NCI-H82 (cell line): ENCODE results near the gene SHH.

Source experiments
- DNase-seq: peaks from one replicate; lab custom pipeline; 2025; lab: John Stamatoyannopoulos, UW

The SHH gene

DNA sequence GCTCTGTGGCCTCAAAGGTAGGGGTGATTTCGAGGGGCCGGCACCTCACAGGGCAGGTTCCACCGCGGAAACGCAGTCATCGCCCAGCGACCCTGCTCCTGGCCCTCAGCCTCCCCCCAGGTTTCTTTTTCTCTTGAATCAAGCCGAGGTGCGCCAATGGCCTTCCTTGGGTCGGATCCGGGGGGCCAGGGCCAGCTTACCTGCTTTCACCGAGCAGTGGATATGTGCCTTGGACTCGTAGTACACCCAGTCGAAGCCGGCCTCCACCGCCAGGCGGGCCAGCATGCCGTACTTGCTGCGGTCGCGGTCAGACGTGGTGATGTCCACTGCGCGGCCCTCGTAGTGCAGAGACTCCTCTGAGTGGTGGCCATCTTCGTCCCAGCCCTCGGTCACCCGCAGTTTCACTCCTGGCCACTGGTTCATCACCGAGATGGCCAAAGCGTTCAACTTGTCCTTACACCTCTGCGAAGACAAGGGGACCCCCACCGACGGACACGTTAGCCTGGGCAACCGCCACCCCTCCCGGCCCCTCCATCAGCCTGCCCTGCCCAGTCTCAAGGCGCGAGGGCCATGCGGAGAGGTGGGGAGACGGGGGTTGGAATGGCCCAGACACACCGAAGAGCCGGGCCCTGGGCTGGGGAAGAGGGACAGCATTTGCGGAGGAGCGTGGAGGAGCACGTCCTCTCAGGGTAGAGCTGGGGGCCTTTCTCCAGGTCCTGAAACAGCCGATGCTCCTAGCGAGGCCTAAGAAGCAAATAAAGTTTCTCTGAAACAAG is 6.0 kb downstream of the SHH start:
- no peak for DNase-seq

DNA sequence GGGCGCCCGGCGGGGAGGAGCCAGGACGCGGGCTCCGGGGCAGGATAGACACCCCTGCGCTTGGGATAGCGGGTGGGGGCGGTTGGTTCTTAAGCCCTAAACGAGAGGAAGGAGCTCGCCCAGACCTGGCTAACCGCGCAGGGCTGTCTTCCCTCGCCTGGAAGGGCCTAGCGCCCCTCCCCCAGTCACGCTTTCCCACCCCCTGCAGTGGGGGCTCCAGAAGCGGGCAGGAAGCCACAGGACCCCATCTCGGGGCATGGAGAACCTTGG is 6.5 kb downstream of the SHH start:
- DNase-seq, result no peak

DNA sequence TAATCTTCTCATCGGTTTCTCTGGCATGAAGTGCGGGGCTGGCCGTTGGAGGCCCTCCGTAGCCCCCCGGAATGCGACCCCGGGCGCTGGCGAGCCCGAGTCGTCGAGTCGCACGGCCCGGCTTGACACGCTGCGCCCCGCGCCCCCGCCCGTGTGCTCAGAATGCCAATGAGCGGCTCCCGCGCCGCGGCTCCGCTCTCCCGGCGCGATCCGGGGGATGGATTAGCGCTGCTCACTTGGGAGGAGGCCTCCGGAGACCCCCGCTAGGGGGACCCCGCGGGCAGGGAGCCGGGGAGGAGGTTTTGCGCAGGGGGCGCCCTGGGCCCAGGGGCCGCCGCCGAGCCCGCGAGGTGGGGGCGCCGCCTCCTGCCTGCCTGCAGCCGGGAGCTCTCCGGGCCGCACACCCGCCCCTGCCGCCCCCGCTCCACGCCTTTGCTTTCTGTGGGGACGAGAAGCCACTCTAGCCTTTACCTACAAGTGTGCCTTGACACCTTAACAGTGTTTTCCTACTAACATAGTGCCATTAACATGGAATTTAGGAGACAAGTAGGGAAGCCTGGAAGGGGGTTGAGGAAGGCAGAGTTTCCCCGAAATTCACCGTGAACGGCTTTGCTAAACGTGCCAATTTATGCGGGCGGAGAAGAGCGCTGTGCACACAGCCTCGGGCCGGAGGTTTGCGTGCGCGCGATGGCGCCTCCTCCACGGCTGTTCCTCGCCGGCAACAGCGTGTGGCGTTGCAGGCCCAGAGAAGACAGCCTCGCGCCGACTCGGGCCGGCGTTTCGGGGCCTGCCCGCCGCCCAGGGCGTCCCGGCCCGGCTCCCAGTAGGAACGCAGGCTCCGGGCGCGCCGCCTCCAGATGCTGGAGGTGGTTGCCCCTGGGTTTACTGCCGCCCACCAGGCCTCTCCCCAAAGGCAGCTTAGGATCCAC is 7.1 kb downstream of the SHH start:
- DNase-seq, result peak; percentile 82

DNA sequence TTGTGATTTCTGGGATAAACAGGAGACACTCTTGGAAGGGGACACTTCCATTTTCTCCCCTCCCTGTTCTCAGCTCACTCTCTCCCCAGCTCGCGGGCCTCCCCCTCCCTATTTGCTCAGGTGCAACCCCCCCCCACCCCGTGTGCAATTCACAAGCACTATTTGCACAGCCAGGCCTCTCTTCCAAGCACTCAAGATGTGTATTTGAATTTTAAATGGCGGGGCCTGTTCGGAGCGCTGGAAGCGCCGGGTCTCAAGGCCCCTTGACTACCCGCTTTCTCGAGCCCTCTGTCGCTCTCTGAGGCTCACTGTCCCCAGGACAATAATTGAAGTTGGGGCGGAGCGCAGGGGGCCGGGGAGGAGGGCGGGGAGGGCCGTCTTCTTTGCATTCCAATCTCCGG is 7.8 kb downstream of the SHH start:
- DNase-seq, result no peak

DNA sequence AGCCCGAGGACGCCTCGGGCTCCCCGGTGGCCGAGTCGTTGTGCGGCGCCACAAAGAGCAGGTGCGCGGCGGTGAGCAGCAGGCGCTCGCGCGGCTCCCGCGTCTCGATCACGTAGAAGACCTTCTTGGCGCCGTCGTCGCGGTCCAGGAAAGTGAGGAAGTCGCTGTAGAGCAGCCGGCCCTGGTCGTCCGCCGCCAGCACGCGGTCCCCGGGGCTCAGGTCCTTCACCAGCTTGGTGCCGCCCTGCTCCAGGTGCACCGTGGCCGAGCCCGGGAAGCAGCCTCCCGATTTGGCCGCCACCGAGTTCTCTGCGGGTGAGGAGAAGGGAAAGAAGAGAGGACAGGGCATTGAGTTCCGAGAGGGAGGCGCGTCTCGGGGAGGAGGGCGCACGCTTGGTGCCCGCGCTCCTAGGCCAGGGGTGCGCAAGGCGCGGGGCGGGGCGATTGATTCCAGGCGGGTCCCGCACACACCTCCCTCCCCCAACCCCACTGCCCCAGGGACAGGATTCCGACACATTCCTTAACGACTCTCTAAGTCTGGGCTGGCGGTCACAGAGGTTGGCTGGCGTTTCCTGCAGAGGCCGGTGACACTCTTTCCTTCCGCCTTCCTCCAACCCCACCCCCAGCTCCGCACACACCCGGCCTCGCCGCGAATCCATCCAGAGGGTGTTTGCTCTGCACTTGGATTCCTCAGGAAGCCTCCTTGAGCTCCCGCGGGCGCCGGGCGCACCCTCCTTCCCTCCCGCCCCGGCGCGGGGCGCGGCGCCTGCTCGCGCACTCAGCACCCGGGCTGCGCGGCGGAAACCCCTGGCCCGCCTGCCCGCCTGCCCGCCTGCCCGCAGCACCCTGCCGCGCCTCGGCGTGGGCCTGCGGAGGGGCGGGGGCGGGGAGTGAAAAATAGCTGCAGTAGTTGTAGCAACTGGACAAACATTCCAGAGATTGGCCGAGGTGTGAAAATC is 8.6 kb downstream of the SHH start:
- DNase-seq, result peak; percentile 22

DNA sequence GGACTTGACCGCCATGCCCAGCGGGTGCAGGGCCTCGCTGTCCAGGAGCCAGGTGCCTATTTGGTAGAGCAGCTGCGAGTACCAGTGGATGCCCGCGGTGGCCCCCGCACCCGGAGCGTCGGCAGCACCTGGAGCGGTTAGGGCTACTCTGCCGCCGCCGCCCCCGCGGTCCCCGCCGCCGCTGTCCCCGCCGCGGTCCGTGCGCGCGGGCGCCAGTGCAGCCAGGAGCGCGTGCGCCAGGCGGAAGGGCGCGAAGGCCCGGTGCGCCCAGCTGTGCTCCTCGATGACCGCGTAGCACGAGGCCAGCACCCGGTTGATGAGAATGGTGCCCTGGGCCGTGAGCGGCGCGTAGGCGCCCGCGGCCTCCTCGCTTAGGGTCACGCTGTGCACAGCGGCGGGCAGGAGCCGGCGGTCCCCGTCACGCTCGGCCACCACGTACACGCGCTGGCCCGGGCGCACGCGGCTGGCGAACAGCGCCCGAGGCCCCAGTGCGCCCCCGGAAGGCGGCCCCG is 9.3 kb downstream of the SHH start:
- no peak for DNase-seq

DNA sequence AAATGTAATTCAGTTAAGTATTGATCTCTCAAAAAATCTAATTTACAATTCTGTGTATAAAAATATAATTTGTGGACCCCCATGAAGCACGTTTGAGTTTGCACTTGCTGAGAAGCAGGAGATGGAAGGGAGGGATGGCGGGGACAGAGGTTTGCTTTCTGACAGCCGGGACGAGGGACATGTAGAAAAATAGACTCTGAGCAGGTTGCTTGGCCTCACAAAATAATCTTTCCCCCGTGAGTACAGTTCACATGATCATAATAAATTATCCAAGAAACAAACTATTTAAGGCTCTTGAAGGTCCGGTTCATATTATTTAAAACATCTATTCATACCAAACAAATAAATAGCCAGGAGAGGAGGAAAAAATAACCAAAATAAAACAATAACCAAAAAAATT is 10.0 kb downstream of the SHH start:
- DNase-seq, result no peak

DNA sequence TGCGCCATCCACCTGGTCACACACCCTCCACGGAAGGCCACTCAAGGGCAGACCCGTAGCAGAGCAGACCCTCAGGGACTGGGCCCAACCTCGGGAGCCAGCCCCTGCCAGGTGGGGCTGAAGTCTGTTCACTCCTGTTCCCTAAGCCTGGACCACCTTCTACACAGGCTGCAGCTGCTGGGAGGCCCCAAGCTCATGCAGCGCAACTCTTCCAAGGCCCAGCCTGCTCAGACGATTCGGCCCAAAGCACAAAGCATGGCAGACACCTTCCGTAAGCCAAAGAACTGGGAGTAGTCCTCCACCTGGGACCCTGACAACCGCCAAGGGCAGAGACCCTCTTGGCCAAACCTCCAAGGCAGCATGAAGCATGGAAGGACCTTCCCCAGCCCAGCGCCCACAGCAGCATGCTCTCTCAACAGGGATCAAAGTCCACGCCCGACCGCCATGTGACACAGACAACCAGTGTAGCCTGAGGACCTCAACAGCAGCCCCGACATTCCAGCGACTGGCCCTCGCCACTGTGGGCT is 11.5 kb downstream of the SHH start:
- DNase-seq, result no peak

DNA sequence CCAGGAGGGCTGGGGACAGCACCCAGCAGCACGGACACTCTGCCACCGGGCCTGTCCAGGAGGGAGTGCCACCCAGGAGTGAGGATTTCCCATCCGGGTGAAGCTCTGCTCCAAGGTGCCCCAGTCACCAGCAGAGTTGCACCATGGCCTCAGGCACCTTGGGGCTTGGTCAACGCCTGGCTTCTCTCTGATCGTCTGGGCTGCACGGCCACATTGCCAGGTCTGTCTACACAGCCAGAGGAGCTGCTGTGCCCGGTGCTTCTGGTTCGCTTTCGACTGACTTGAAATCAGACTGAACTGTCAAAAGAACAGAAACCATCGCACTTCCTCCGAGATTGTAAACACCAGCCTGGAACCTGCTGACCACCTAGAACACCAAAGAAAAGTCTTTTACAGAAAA is 12.0 kb downstream of the SHH start:
- DNase-seq, result no peak

DNA sequence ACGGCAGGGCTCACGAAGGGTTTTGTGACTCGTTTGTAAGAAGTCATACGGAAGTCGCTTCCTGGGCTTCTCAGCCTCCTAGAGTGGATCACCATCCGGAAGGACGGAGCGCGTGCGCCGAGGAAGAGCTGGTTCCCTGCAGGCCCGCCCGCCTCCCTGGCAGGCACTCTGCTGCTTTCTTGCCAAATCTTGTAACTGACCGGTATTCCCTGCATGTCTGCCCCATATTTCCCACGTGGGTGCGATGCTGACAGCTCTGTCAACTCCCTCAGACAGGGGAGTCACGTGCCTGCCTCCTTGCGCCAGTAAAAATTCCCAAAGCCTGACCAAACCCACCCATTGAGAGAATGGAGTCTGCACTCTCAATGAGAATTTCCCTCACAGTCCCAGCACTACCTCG is 12.7 kb downstream of the SHH start:
- DNase-seq, result no peak

DNA sequence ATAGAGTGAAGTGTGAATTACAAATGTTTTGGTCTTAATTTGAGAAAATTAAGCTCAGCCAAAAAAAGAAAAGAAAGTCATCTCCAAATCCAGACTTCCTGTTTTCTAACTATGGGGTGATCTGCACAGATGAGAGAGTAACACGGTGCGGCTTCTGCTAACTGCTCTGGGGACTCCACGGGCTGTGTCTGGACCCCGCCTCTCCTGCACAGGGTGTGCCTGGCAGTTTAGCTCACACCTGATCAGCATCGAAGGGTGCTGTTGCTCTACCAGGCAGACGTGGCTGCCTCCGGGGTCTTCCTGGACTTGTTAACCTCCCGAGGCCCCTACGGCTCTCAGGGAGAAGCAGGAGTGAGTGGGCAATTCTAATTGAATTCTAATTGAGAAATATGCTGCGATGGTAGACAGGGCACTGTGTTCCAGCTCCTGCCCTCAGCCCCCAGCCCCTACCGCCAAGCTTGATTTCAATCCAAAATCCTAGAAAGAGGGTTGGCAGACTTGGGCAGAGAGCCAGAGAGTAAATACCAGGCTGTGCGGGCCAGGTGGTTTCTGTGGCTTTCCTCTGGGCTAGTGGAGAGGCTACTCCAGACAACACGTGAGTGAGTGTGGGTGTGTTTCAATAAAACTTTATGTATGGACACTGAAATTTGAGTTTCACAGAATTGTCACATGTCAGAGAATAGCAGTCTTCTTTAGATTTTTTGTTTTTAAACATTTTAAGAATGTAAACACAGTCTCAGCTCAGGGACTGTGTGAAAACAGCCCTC is 13.4 kb downstream of the SHH start:
- DNase-seq, result no peak

DNA sequence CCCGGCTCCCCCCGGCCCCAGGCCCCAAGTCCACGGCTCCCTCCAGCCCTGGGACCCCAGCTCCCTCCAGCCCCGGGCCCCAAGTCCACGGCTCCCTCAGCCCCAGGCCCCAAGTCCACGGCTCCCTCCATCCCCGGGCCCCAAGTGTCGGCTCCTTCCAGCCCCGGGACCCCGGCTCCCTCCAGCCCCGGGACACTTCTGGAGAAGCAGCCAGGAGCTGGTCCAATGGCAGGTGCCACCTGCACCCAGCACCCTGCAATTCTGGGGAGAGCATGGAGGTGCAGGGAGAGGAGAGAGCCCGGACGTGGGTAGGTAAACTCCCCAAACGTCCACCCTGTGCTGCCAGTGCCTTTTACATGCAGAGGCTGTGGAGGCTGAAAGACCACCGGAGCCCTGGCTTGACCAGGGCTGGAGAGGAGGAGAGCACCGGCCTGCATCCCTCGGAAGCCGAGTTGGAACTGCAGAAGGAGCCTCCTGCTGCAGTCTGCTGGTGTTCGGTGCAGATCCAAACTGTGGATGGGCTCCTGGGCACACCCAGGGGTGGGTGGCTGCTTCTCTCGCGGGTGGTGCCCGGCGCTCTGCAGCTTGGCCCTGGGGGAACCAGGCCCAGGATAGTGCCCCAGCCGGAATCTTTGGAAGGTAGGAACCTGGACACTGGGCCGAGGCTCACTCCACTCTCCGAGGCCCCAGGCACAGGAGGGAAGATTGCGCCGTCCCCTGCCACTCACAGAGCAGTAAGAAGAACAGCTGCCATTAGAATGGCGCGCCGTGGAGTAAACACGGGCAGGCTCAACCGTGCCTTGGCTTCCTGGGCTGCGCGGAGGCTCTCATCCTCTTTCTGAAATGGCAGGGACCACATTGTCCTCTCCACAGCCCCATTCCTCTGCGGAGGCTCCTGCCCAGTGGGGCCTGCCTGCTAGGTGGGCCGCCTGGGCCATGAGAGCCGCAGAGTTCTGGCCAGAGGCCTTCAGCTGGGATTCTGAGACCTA is 14.7 kb downstream of the SHH start:
- no peak for DNase-seq

DNA sequence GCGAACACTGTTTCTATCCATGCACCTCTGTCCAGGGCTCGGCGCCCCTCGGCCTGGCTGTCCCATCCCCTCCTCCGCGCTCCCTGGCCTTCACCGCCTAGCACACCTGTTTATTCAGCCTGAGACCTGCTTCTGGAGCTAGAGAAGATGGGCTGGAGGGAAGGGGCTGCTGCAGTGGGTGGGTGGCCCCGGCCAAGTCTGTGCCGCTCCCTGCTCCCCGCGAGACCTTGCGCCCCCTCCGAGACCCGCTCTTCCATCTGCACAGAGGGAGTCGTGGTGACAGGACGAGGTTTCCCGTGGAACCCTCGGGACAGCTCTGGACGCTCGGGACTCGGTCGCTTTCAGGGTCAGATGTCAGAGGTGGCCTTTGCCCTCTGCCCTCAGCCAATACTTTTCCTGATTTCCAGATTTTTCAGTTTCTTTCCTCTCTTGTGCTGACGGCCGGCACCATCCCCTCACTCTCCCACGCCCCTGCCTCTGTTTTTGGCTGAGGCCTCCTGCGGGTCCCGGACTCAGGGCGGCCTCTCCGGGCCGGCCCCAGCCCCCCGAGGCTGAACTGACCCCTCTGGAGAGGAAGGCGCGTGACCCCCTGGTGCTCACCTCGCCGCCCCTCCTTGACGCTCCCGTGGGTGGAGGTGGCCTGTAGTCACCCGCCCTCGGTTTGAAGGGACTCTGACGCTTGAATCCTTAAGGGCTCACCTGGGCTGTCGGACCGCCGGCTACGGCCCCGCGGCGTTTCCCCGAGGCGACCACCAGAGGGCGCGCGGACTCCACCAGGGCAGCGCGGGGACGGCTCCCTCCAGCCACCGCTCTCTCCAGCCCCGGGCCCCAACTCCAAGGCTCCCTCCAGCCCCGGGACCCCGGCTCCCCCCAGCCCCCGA is 15.6 kb downstream of the SHH start:
- DNase-seq, result peak; percentile 37

DNA sequence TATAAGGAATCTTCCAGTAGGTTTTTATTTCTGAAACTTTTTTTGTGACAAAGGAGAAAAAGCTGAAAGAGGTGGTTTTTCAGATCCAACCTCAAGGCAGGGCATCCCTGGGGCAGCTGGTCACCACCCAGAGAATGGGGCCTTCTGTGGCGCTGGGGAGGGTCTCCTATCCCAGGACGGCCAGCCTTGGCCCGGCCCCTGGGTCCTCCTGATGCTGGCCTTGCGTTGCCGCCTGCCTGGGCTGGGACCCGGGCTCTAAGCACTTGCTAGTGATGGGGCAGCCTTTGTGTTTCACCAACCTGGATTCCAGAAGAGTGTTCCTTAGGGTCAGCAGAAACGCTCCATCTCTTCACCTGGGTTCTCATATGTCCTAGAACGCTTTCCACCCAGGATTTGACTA is 16.3 kb downstream of the SHH start:
- no peak for DNase-seq

DNA sequence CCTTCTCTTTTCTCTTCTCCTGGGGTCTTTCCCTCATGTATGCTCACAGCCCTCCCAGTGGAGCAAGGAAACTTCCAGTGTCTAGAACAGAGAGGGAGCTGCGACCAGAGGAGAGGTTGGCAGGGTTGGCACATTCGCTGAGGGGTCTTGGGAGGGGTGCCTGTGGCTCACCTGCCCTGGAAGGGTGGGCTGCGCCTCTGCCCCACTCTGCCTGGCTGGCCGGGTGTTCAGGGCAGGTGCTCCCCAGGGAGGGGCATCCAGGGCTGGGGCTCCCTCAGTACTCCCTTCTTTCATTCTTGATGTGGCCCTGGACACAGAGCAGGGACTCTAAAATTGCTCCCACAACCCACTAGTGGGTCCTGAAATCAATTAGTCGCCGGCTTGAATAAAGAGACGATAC is 16.9 kb downstream of the SHH start:
- no peak for DNase-seq

DNA sequence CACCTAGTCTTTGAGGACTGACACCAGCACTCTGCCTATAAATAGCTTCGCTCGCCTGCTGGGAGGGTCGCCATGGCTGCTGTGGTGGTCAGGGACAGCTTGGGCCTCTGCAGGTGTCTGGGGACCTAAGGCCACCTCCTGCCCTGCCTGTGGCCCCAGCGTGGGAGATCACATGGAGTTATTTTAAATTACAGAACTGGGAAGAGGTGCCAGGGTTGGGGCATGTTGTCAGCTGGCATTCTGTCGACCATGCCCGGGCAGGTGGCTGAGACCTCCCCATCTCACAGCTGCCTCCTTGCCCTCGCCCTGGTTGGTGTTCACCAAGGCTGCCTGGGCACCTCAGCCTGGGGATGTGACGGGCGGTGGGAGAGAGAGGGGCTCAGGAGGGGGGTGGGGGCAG is 18.1 kb downstream of the SHH start:
- DNase-seq, result no peak

DNA sequence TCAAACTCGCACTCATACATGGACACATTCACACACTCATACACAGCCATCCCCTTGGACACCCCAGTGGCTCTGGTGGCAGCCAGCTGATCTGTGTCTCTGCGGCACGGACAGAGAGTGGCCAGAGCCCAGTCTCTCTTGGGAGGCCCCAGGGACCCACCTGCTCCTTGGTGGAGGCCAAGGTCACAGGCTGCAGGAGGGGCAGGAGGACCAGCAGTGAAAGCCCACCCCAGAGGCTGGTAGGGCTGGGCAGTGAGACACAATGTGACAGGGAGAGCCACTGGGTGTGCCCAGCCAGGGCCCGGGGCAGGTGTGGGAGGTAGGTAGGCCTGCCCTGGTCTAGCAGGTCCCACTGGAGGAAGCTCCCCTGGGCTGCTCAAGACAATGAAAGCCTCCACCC is 18.5 kb downstream of the SHH start:
- DNase-seq, result no peak

DNA sequence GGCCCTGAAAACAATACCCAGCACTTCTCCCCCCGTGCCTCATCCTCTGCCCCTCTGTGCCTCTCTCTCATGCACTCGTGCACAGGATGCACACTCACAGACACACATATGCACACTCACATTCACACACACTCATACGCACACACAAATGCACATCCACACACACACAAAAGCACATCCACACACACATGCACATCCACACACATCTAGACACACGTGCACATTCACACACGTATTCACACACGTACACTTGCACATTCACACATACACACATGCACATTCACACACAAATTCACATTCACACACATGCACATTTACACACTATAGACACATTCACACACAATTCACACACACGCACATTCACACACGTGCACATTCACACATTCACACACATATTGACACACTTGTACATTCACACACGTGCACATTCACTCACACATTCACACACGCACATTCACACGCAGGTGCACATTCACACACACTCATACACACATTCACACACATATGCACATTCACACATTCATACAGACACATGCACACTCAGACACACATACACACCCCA is 19.2 kb downstream of the SHH start:
- DNase-seq, result no peak
